OCI-LY7 (cell line): ENCODE results near the gene MORN1. TPM values are rescaled to one million over a fixed set of nuclear protein-coding genes. Genes with fewer than 3 reads are reported as not detected.

Experiments
- BruUV-seq: library from RNA; stranded (reverse); fragments of 400-500 nt; replicated peaks from 2 replicates; lab custom pipeline; 2021; lab: Mats Ljungman, UMichigan
- CTCF ChIA-PET: fragments of 300-600 bp; sonication (Branson Sonifier 250); formaldehyde crosslinking; loops from one replicate; lab custom pipeline; 2022; ENCODE audit warnings: antibody characterized with exemption; ENCODE audit not compliant: unreplicated experiment; lab: Charles Lee
- POLR2A ChIA-PET: fragments of 300-600 bp; sonication (Branson Sonifier 250); formaldehyde crosslinking; loops from one replicate; lab custom pipeline; 2022; ENCODE audit warnings: antibody characterized with exemption; lab: Charles Lee
- DNase-seq: peaks from one replicate; pipeline ENCODE4 v3.0.0-alpha.2; 2015; ENCODE audit warnings: low spot score
- H2AFZ ChIP-seq: fragments of 200-600 bp; sonication (generic), shearing (Covaris generic); 2 replicates; pipeline ENCODE4 v1.6.1; 2014; ENCODE audit warnings: mild to moderate bottlenecking, antibody characterized with exemption, low read length, moderate library complexity
- H3K27ac ChIP-seq: fragments of 200-600 bp; sonication (generic); 2 replicates; pipeline ENCODE4 v1.5.1; 2014; ENCODE audit warnings: mixed run types, low read depth, mild to moderate bottlenecking, moderate library complexity, low read length, inconsistent platforms; ENCODE audit not compliant: poor library complexity, severe bottlenecking
- H3K36me3 ChIP-seq: fragments of 200-600 bp; sonication (generic); 2 replicates; pipeline ENCODE4 v1.6.1; 2014; ENCODE audit warnings: mild to moderate bottlenecking, antibody characterized with exemption, low read length, moderate library complexity, mixed read lengths; ENCODE audit not compliant: insufficient read depth
- H3K4me1 ChIP-seq: fragments of 200-600 bp; sonication (generic); 2 replicates; pipeline ENCODE4 v1.5.1; 2014; ENCODE audit warnings: mild to moderate bottlenecking, low read length; ENCODE audit not compliant: insufficient read depth, poor library complexity, severe bottlenecking
- H3K4me2 ChIP-seq: fragments of 200-600 bp; sonication (generic); 2 replicates; pipeline ENCODE4 v1.6.1; 2014; ENCODE audit warnings: mild to moderate bottlenecking, low read length
- H3K4me3 ChIP-seq: fragments of 200-600 bp; sonication (generic); 2 replicates; pipeline ENCODE4 v1.5.1; 2014; ENCODE audit warnings: mild to moderate bottlenecking, low read depth, low read length; ENCODE audit not compliant: poor library complexity, severe bottlenecking
- H3K79me2 ChIP-seq: fragments of 200-600 bp; sonication (generic); 2 replicates; pipeline ENCODE4 v1.6.1; 2016; ENCODE audit warnings: low read depth, mild to moderate bottlenecking, low read length, moderate library complexity, mixed read lengths; ENCODE audit not compliant: insufficient read depth
- H3K9me2 ChIP-seq: fragments of 200-600 bp; sonication (generic); 2 replicates; pipeline ENCODE4 v1.6.1; 2016; ENCODE audit warnings: mild to moderate bottlenecking, low read length, mixed read lengths; ENCODE audit not compliant: insufficient read depth
- H3K9me3 ChIP-seq: fragments of 200-600 bp; sonication (generic); 2 replicates; pipeline ENCODE4 v1.6.1; 2014; ENCODE audit warnings: mild to moderate bottlenecking, mixed run types, low read length, mixed read lengths
- H4K20me1 ChIP-seq: fragments of 200-600 bp; sonication (generic); 2 replicates; pipeline ENCODE4 v1.6.1; 2014; ENCODE audit warnings: mild to moderate bottlenecking, antibody characterized with exemption, low read length, moderate library complexity, mixed read lengths; ENCODE audit not compliant: insufficient read depth
- EZH2phosphoT487 ChIP-seq: fragments of 200-600 bp; sonication (generic); IDR thresholded peaks from 2 replicates; pipeline ENCODE4 v1.6.1; 2018; ENCODE audit warnings: low read depth, borderline replicate concordance, mild to moderate bottlenecking, mixed run types, antibody characterized with exemption, low read length, moderate library complexity, mixed read lengths
- intact Hi-C: fragments of 100-400 bp; cut with micrococcal nuclease; formaldehyde crosslinking; loops from one replicate; pipeline ENCODE4 v1.10.0; 2022; ENCODE audit not compliant: unreplicated experiment
- total RNA-seq, 2 experiments: library from RNA; depleted of rRNA in 1 of 2; stranded (reverse); fragments of >200 nt in 1 of 2; shearing (Covaris generic) in 1 of 2; gene quantifications; 2 replicates each; pipeline ENCODE4 v1.2.3, GENCODE V29; 2014 to 2022
- TF ChIP-seq, protein P1 (sequence below): fragments of 200-600 bp; sonication (generic); conservative IDR thresholded peaks from 2 replicates; pipeline ENCODE4 v1.5.1; 2014; ENCODE audit warnings: mild to moderate bottlenecking, antibody characterized with exemption, low read length, moderate library complexity, mixed read lengths

MORN1 gene
- total RNA-seq, 2 experiments from 2014 or later: 13.1 to 29.7 TPM

DNA sequence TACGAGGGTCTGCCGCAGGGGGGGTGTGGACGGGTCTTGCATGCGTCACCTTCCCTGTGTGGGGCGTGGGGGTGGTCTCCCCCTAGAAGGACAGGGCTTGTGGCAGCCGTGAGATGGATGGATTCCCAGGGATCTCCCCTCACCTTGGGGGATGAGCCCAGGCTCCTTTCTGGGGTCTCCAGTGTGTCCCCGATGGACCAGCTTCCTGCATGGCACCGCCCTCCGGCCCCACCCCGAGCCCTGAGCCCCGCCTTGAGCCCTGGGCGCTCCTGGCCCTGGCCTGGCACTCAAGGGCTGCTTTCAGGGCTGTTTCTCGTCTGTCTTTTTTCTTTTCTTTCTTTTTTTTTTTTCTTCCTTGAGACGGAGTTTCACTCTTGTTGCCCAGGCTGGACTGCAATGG, 103.7 kb downstream of the MORN1 start:
- no peak for DNase-seq
- Histone ChIP-seq H3K4me3 (no peak overlapping the region), H3K79me2 (no peaks in the 10 kb centered on the region), H3K36me3 (no peaks in the 10 kb centered on the region), H3K9me3 (no peaks in the 10 kb centered on the region), H3K9me2 (no peaks in the 10 kb centered on the region), H4K20me1 (peaks cover 6% of the 10 kb centered on the region; the same call in 1 of the 2 replicates), H3K4me2 (no peak overlapping the region), H3K27ac (no peak overlapping the region), H3K4me1 (peaks cover 7% of the 10 kb centered on the region), H2AFZ (no peak overlapping the region)
- intact Hi-C loops: no loop called here
- POLR2A ChIA-PET: interaction anchor here (0.7 kb wide), 1 partner anchor 94 kb away, joined by 3 read pairs; no protein-coding TSS in a partner anchor
- BruUV-seq: no TSS peak
- TF ChIP-seq EZH2phosphoT487: no peak
- TF ChIP-seq, protein P1, sequence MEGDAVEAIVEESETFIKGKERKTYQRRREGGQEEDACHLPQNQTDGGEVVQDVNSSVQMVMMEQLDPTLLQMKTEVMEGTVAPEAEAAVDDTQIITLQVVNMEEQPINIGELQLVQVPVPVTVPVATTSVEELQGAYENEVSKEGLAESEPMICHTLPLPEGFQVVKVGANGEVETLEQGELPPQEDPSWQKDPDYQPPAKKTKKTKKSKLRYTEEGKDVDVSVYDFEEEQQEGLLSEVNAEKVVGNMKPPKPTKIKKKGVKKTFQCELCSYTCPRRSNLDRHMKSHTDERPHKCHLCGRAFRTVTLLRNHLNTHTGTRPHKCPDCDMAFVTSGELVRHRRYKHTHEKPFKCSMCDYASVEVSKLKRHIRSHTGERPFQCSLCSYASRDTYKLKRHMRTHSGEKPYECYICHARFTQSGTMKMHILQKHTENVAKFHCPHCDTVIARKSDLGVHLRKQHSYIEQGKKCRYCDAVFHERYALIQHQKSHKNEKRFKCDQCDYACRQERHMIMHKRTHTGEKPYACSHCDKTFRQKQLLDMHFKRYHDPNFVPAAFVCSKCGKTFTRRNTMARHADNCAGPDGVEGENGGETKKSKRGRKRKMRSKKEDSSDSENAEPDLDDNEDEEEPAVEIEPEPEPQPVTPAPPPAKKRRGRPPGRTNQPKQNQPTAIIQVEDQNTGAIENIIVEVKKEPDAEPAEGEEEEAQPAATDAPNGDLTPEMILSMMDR: no peak
- CTCF ChIA-PET: no interaction called here

DNA sequence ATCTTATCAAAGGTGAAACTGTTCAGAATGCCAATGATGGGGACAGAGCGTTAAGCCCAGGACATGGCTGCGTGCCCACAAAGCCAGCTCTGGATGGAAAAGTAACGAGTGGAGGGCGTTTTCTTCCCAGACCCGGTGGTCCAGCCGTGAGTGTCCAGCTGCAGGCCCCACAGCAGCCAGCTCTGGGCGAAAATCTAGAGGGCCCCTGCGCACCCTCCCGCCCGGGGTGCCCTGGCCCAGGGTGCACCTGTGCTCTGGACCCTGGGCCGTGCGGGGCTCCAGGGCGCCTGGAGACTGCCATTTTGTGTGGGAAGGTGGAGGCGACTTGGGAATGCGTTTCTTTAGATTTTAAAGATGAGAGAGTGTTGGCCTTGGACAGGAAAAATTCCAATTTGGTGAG, 104.4 kb downstream of the MORN1 start:
- no peak for DNase-seq
- Histone ChIP-seq H3K9me2 (no peaks in the 10 kb centered on the region), H3K4me1 (peaks cover 7% of the 10 kb centered on the region), H3K4me2 (no peak overlapping the region), H3K4me3 (no peak overlapping the region), H2AFZ (no peak overlapping the region), H3K36me3 (no peaks in the 10 kb centered on the region), H3K79me2 (no peaks in the 10 kb centered on the region), H3K27ac (no peak overlapping the region), H4K20me1 (peaks cover 6% of the 10 kb centered on the region; the same call in 1 of the 2 replicates), H3K9me3 (no peaks in the 10 kb centered on the region)
- POLR2A ChIA-PET: interaction anchor here (0.7 kb wide), 1 partner anchor 95 kb away, joined by 3 read pairs; no protein-coding TSS in a partner anchor
- CTCF ChIA-PET: no interaction called here
- TF ChIP-seq, protein P1: no peak
- TF ChIP-seq EZH2phosphoT487: no peak
- BruUV-seq: no TSS peak
- intact Hi-C loops: no loop called here

DNA sequence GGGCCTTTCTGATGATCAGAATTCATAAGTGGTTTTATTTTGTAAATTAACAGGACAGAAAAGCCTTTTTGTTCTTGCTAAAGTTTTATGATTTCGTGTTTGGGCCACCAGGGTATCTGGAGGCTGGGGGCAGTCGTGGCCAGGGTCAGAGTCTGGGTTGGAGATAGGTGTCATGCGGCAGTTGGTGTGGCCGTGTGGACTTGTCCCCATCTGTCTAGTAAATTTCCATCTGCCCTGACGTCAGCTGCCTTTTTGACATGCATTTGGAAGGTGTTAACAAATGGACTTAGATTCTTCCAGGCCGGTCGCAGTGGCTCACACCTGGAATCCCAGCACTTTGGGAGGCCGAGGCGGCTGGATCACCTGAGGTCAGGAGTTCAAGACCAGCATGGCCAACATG, 106.4 kb downstream of the MORN1 start:
- POLR2A ChIA-PET: no interaction called here
- no peak overlapping the region for H3K4me2 ChIP-seq
- no peaks in the 10 kb centered on the region for H3K4me1 ChIP-seq
- CTCF ChIA-PET: no interaction called here
- H3K79me2 ChIP-seq: no peaks in the 10 kb centered on the region
- no peak overlapping the region for H3K27ac ChIP-seq
- no TSS peak for BruUV-seq
- no peak overlapping the region for H2AFZ ChIP-seq
- no peak overlapping the region for H3K4me3 ChIP-seq
- TF ChIP-seq, protein P1: no peak
- TF ChIP-seq EZH2phosphoT487: no peak
- H3K9me3 ChIP-seq: no peaks in the 10 kb centered on the region
- DNase-seq: no peak
- H3K36me3 ChIP-seq: no peaks in the 10 kb centered on the region
- intact Hi-C loops: no loop called here
- no peaks in the 10 kb centered on the region for H3K9me2 ChIP-seq
- no peaks in the 10 kb centered on the region; the same call in 1 of the 2 replicates for H4K20me1 ChIP-seq
